ENCODE results near the gene C6orf47. TPM values are rescaled to one million over a fixed set of nuclear protein-coding genes. Genes with fewer than 3 reads are reported as not detected.

The C6orf47 gene
- total RNA-seq, 2 experiments from 2014 or later, result 16.7 to 18.5 TPM

- no peak for TF ChIP-seq CTCF (conservative IDR thresholded peaks at IDR 0.05; ENCODE audit: low read length)
- no peak for TF ChIP-seq EZH2phosphoT487 (IDR thresholded peaks at IDR 0.05; ENCODE audit: borderline replicate concordance, low read depth, low read length)
- no TSS peak for BruUV-seq (replicated peaks)
- Histone ChIP-seq H3K4me3 (ENCODE audit: low read depth, low read length, poor library complexity, severe bottlenecking) (no peak overlapping the region), H3K79me2 (ENCODE audit: insufficient read depth, low read depth, low read length) (peaks cover 5% of the 10 kb centered on the region; the same call in 1 of the 2 replicates), H3K36me3 (ENCODE audit: insufficient read depth, low read length) (peaks cover 100% of the 10 kb centered on the region), H3K9me2 (ENCODE audit: insufficient read depth, low read length) (no peaks in the 10 kb centered on the region), H3K9me3 (ENCODE audit: low read length) (no peaks in the 10 kb centered on the region), H4K20me1 (ENCODE audit: insufficient read depth, low read length) (no peaks in the 10 kb centered on the region; the same call in 1 of the 2 replicates), H3K27ac (ENCODE audit: low read depth, low read length, poor library complexity, severe bottlenecking) (no peak overlapping the region), H3K4me1 (ENCODE audit: insufficient read depth, low read length, poor library complexity, severe bottlenecking) (no peaks in the 10 kb centered on the region), H2AFZ (ENCODE audit: low read length) (no peak overlapping the region), H3K4me2 (ENCODE audit: low read length) (no peak overlapping the region)
- no peak for DNase-seq (ENCODE audit: low spot score)
- CTCF ChIA-PET (ENCODE audit: unreplicated experiment), result no interaction called here
- POLR2A ChIA-PET, result no interaction called here
- intact Hi-C loops (cut with micrococcal nuclease; ENCODE audit: unreplicated experiment), result no loop called here
These were observed 29.4 kb downstream of the C6orf47 start for GRCh38 chr6:31631209-31631608.

- H3K9me3 ChIP-seq (ENCODE audit: low read length), result no peaks in the 10 kb centered on the region
- POLR2A ChIA-PET, result interaction anchor here (0.8 kb wide), 1 partner anchor 22 kb away, joined by 3 read pairs; the partner anchor contains the start of gene BAG6
These were observed 30.2 kb downstream of the C6orf47 start for GRCh38 chr6:31630177-31630934.

More at GRCh38 chr6:31630177-31630934, 30.2 kb downstream of the C6orf47 start:
- Histone ChIP-seq H3K27ac (ENCODE audit: low read depth, low read length, poor library complexity, severe bottlenecking) (no peak overlapping the region), H3K79me2 (ENCODE audit: insufficient read depth, low read depth, low read length) (peaks cover 14% of the 10 kb centered on the region; the same call in 1 of the 2 replicates), H3K9me2 (ENCODE audit: insufficient read depth, low read length) (no peaks in the 10 kb centered on the region), H3K4me2 (ENCODE audit: low read length) (no peak overlapping the region), H3K4me3 (ENCODE audit: low read depth, low read length, poor library complexity, severe bottlenecking) (no peak overlapping the region), H4K20me1 (ENCODE audit: insufficient read depth, low read length) (no peaks in the 10 kb centered on the region; the same call in 1 of the 2 replicates), H2AFZ (ENCODE audit: low read length) (no peak overlapping the region), H3K4me1 (ENCODE audit: insufficient read depth, low read length, poor library complexity, severe bottlenecking) (no peaks in the 10 kb centered on the region), H3K36me3 (ENCODE audit: insufficient read depth, low read length) (peaks cover 100% of the 10 kb centered on the region)
- BruUV-seq (replicated peaks), result no TSS peak
- DNase-seq (ENCODE audit: low spot score), result no peak
- intact Hi-C loops (cut with micrococcal nuclease; ENCODE audit: unreplicated experiment), result no loop called here
- no peak for TF ChIP-seq EZH2phosphoT487 (IDR thresholded peaks at IDR 0.05; ENCODE audit: borderline replicate concordance, low read depth, low read length)
- TF ChIP-seq CTCF (conservative IDR thresholded peaks at IDR 0.05; ENCODE audit: low read length), result no peak
- CTCF ChIA-PET (ENCODE audit: unreplicated experiment), result no interaction called here

Measured in OCI-LY7 (cell line).